Esophagus muscularis mucosa (tissue), 4 donors: ENCODE data around the gene DNM3. TPM values are rescaled to one million over a fixed set of nuclear protein-coding genes. Genes with fewer than 3 reads are reported as not detected.

Source experiments
- DNase-seq: peaks from one replicate; pipeline ENCODE4 v3.0.0-alpha.2; 2017; ENCODE audit errors: extremely low spot score
- H3K27ac ChIP-seq, 4 donors: fragments of 200-600 bp; sonication (generic); replicated peaks in 1 of 4; 1 replicate in 3 of 4; 2 replicates in 1 of 4; pipeline ENCODE4 v1.5.1; 2016 to 2019; ENCODE audit warnings: mild to moderate bottlenecking in 1 of 4
- H3K27me3 ChIP-seq, 4 donors: fragments of 200-600 bp; sonication (generic); one replicate each; pipeline versions ENCODE4 v1.5.1 to v1.6.0; 2016 to 2019
- H3K36me3 ChIP-seq, 4 donors: fragments of 200-600 bp; sonication (generic); one replicate each; pipeline ENCODE4 v1.5.1; 2016 to 2019
- H3K4me1 ChIP-seq, 4 donors: fragments of 200-600 bp; sonication (generic); one replicate each; pipeline ENCODE4 v1.5.1; 2016 to 2019
- H3K4me3 ChIP-seq, 4 donors: fragments of 200-600 bp; sonication (generic); 1 replicate in 2 of 4; 2 replicates in 2 of 4; pipeline ENCODE4 v1.5.1; 2016 to 2019; ENCODE audit warnings: mild to moderate bottlenecking in 4 of 4, moderate library complexity in 1 of 4
- H3K9me3 ChIP-seq, 4 donors: fragments of 200-600 bp; sonication (generic); 1 replicate in 3 of 4; 2 replicates in 1 of 4; pipeline ENCODE4 v1.5.1; 2016 to 2019
- CTCF ChIP-seq, 3 experiments: fragments of 200-600 bp in 2 of 3; fragments of 450-650 bp in 1 of 3; sonication (generic) in 2 of 3; IDR thresholded peaks; one replicate each; pipeline ENCODE4 v1.5.1; 2017 to 2019; ENCODE audit warnings: antibody characterized with exemption in 3 of 3, mild to moderate bottlenecking in 2 of 3, moderate library complexity in 1 of 3
- EP300 ChIP-seq: sonication (generic); formaldehyde crosslinking; IDR thresholded peaks from one replicate; pipeline ENCODE4 v1.6.1; 2017; ENCODE audit warnings: antibody characterized with exemption
- POLR2A ChIP-seq: fragments of 450-650 bp; IDR thresholded peaks from one replicate; pipeline ENCODE4 v1.6.1; 2017; ENCODE audit warnings: antibody characterized with exemption, moderate library complexity, mild to moderate bottlenecking, low read depth
- POLR2AphosphoS5 ChIP-seq, 2 donors: sonication (generic); formaldehyde crosslinking; IDR thresholded peaks; one replicate each; pipeline ENCODE4 v1.6.1; 2017; ENCODE audit warnings: antibody characterized with exemption in 2 of 2
- WGBS: methylation state at CpG from one replicate; pipeline ENCODE4 v1.1.5; 2018; 5-methylcytosine and 5-hydroxymethylcytosine counted together
- intact Hi-C: fragments of 100-400 bp; cut with DNase I; formaldehyde crosslinking; loops from one replicate; pipeline ENCODE4 v1.15.1; 2023
- total RNA-seq, 4 donors: library from RNA; depleted of rRNA; stranded (reverse); fragments of >200 nt; gene quantifications; one replicate each; pipeline versions ENCODE4 v1.1.0 to v1.2.1, GENCODE V29; 2016

DNM3 gene
- total RNA-seq, 4 donors from 2014 or later: 3.3 to 6.4 (median 3.9) TPM

- intact Hi-C loops: loop anchor here (5.0 to 10.0 kb wide), 2 partner anchors 33 to 71 kb away; no protein-coding TSS in a partner anchor
- WGBS: 77% methylated on average over 5 of the region's 5 CpGs
- H3K27ac ChIP-seq: peak overlapping the region in 1 of 4 donors; percentile 84
- no peak for DNase-seq
- H3K36me3 ChIP-seq: no peaks in the 10 kb centered on the region
- no peaks in the 10 kb centered on the region for H3K27me3 ChIP-seq
- H3K9me3 ChIP-seq: no peaks in the 10 kb centered on the region
- peaks cover 13 to 46% (median 45%) of the 10 kb centered on the region in 4 donors for H3K4me1 ChIP-seq
- no peak overlapping the region for H3K4me3 ChIP-seq
- TF ChIP-seq POLR2A (no peak), POLR2AphosphoS5 (IDR thresholded peaks at IDR 0.05) (no peak), CTCF (IDR thresholded peaks at IDR 0.05) (no peak), EP300 (no peak)
Measured at GRCh38 chr1:172324086-172324485, 482.8 kb downstream of the DNM3 start.

DNA sequence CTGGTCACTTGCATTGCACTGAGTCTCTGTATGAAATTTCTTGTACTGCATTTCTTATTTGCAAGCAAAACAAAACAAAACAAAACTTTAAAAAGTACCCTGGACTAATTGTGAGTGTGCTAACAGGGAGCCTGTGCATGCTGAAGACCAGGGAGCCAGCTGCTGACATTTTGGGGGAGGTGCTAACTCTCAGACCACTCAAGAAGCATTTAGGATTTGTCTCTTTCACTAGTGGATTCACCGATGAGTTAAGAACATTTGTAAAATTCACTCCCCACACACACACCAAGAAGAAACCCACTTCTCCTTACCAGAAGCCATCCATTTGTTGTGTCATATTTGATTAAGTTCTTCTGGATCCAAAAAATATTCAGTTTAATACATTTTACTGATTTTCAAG, 483.5 kb downstream of the DNM3 start:
- Histone ChIP-seq H3K4me3 (no peak overlapping the region), H3K4me1 (peaks cover 13 to 46% (median 45%) of the 10 kb centered on the region in 4 donors), H3K27me3 (no peaks in the 10 kb centered on the region), H3K27ac (no peak overlapping the region), H3K36me3 (no peaks in the 10 kb centered on the region), H3K9me3 (no peaks in the 10 kb centered on the region)
- no peak for DNase-seq
- TF ChIP-seq POLR2AphosphoS5 (IDR thresholded peaks at IDR 0.05): no peak
- no peak for TF ChIP-seq CTCF (IDR thresholded peaks at IDR 0.05)
- no peak for TF ChIP-seq POLR2A
- intact Hi-C loops: loop anchor here (5.0 to 10.0 kb wide), 2 partner anchors 33 to 70 kb away; no protein-coding TSS in a partner anchor
- WGBS: 53% methylated on average over 1 of the region's 1 CpG

GRCh38 chr1:172325531-172325930, 484.2 kb downstream of the DNM3 start:
- Histone ChIP-seq H3K4me1 (peaks cover 13 to 45% (median 44%) of the 10 kb centered on the region in 4 donors), H3K27ac (no peak overlapping the region), H3K36me3 (no peaks in the 10 kb centered on the region), H3K4me3 (no peak overlapping the region), H3K9me3 (no peaks in the 10 kb centered on the region), H3K27me3 (no peaks in the 10 kb centered on the region)
- TF ChIP-seq CTCF (IDR thresholded peaks at IDR 0.05) (no peak), EP300 (no peak), POLR2AphosphoS5 (IDR thresholded peaks at IDR 0.05) (no peak), POLR2A (no peak)
- 31% methylated on average over 2 of the region's 2 CpGs for WGBS
- no peak for DNase-seq
- intact Hi-C loops: loop anchor here (10.0 kb wide), 1 partner anchor 69 kb away; no protein-coding TSS in a partner anchor

DNA sequence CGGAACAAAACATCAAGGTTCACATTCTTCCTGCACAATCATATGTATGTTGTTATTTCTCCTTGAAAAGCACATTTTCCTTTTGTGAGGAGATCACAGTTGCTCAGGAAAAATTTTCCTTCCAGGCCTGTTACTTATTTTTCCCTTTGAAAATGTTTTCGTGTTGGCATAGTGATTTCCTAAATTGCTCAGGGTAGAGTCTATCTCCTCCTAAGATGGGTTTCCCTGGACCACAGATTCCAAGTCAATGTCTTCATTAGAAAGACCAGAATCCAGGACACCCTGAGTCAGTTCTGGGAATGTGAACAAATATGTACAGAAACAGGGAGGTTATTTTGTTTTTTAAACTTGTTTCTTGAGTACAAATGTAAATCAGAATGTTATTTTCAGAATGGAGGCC, 484.8 kb downstream of the DNM3 start:
- no peak overlapping the region for H3K4me3 ChIP-seq

More for the DNA sequence above, 484.8 kb downstream of the DNM3 start:
- 88% methylated on average over 2 of the region's 2 CpGs for WGBS
- H3K27ac ChIP-seq: no peak overlapping the region
- H3K4me1 ChIP-seq: peaks cover 11 to 39% (median 38%) of the 10 kb centered on the region in 4 donors
- intact Hi-C loops: loop anchor here (10.0 kb wide), 1 partner anchor 69 kb away; no protein-coding TSS in a partner anchor
- no peaks in the 10 kb centered on the region for H3K9me3 ChIP-seq
- TF ChIP-seq CTCF (IDR thresholded peaks at IDR 0.05) (no peak), POLR2AphosphoS5 (IDR thresholded peaks at IDR 0.05) (no peak), EP300 (no peak), POLR2A (no peak)
- DNase-seq: no peak
- H3K36me3 ChIP-seq: no peaks in the 10 kb centered on the region
- no peaks in the 10 kb centered on the region for H3K27me3 ChIP-seq
